ENCODE results near the gene FAM217B. TPM values are rescaled to one million over a fixed set of nuclear protein-coding genes. Genes with fewer than 3 reads are reported as not detected.

FAM217B gene
- total RNA-seq, 1 donor from 2014 or later = 20.6 TPM

DNA sequence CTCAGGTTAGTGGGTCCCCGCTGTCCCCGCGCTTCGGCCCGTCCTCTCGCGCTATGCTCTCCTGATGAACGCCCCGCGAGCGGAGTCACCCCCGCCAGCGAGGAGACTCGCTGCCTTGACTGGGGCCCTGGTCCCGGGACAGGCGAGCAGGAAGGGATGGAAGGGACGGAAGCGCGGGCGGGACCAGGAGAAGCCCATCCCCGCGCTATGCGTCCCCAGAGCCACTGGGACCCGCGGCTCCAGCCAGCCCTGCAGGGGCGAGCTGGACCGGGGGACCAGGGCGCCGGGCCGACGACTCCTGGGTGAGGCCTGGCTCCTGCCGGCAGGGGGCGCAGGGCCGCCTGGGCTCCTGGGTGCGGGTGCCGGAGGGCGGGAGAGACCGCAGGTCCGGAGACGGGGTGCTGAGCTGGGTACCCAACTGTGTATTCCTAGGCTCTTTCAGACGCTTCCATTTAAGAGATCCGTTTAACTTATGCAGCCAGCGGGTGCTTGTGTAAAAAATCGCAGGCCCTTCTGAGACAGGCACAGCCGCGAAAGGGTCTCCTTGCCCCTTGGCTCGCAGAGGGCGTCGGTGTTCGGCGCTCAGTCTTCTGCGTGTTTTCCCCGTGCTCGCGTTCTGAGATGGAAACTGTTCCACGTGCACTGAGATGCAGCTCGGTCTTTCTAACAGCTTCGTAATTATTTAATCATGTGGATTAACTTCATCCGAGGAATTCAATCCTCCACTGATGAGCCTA lies 6.2 kb upstream of the FAM217B start:
- Mint-ChIP-seq H3K4me3 (ENCODE audit: unreplicated experiment) (peak overlapping the region; percentile 76), H3K36me3 (ENCODE audit: low read depth, unreplicated experiment) (no peaks in the 10 kb centered on the region), H3K27me3 (ENCODE audit: low read depth, unreplicated experiment) (no peaks in the 10 kb centered on the region), H3K9me3 (ENCODE audit: unreplicated experiment) (no peaks in the 10 kb centered on the region), H3K27ac (ENCODE audit: unreplicated experiment) (no peak overlapping the region), H3K4me1 (ENCODE audit: low read depth, unreplicated experiment) (peaks cover 18% of the 10 kb centered on the region)
- Histone ChIP-seq H3K79me2 (ENCODE audit: insufficient read depth, low read length) (peaks cover 3% of the 10 kb centered on the region), H3K27ac (ENCODE audit: low read depth, low read length) (no peak overlapping the region), H3K4me3 (ENCODE audit: insufficient read depth, low read depth, low read length) (peak overlapping the region; percentile 62), H3K9ac (ENCODE audit: low read length) (peak overlapping the region; percentile 66), H3K9me3 (ENCODE audit: insufficient read depth, low read depth, low read length) (no peaks in the 10 kb centered on the region), H2AFZ (ENCODE audit: low read depth, low read length) (peak overlapping the region; percentile 98), H4K20me1 (ENCODE audit: insufficient read depth, low read length) (peaks cover 10% of the 10 kb centered on the region), H3K4me1 (ENCODE audit: insufficient read depth, low read length) (peaks cover 13% of the 10 kb centered on the region), H3K36me3 (ENCODE audit: insufficient read depth, low read length) (no peaks in the 10 kb centered on the region), H3K4me2 (ENCODE audit: low read length) (peak overlapping the region; percentile 96), H3K27me3 (ENCODE audit: insufficient read depth, low read length) (no peaks in the 10 kb centered on the region)
- FAIRE-seq (no peak), DNase-seq (ENCODE audit: low read depth) (peak; percentile 26)
- no peak for TF ChIP-seq EZH2 (IDR thresholded peaks at IDR 0.05; ENCODE audit: insufficient read depth, low read length)
- TF ChIP-seq, protein P1, sequence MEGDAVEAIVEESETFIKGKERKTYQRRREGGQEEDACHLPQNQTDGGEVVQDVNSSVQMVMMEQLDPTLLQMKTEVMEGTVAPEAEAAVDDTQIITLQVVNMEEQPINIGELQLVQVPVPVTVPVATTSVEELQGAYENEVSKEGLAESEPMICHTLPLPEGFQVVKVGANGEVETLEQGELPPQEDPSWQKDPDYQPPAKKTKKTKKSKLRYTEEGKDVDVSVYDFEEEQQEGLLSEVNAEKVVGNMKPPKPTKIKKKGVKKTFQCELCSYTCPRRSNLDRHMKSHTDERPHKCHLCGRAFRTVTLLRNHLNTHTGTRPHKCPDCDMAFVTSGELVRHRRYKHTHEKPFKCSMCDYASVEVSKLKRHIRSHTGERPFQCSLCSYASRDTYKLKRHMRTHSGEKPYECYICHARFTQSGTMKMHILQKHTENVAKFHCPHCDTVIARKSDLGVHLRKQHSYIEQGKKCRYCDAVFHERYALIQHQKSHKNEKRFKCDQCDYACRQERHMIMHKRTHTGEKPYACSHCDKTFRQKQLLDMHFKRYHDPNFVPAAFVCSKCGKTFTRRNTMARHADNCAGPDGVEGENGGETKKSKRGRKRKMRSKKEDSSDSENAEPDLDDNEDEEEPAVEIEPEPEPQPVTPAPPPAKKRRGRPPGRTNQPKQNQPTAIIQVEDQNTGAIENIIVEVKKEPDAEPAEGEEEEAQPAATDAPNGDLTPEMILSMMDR (IDR thresholded peaks at IDR 0.05; ENCODE audit: insufficient read depth, low read depth, low read length) = peak; percentile 56

DNA sequence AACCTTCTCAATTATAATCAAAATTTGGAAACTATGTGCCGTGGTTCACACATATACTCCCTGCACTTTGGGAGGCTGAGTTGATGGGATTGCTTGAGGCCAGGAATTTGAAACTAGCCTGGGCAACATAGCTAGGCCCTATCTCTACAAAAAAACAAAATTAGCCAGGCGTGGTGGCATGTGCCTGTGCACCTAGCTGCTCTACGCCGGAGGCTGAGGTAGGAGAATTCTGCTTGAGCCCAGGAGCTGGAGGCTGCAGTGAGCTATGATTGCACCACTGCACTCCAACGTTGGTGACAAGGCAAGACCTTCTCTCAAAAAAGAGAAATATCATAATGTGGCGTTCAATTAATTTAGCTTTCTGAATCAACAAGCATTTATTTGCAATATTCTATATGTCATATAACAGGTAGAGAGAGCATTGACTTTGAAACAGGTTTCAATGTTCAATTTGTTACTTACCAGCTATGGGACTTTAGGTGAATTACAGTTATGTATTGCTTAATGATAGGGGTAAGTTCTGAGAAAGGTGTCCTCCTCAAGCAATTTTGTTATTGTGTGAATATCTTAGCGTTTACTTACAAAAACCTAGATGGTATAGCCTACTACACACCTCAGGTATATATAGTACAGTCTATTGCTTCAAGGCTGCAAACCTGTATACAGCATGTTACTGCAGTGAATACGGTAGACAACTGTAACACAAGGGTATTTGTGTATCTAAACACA lies 4.6 kb upstream of the FAM217B start:
- peaks cover 18% of the 10 kb centered on the region for H3K4me1 ChIP-seq (ENCODE audit: insufficient read depth, low read length)
- no peaks in the 10 kb centered on the region for H3K36me3 Mint-ChIP-seq (ENCODE audit: low read depth, unreplicated experiment)
- H3K36me3 ChIP-seq (ENCODE audit: insufficient read depth, low read length) = no peaks in the 10 kb centered on the region
- H2AFZ ChIP-seq (ENCODE audit: low read depth, low read length) = no peak overlapping the region
- no peaks in the 10 kb centered on the region for H3K27me3 ChIP-seq (ENCODE audit: insufficient read depth, low read length)
- FAIRE-seq (no peak), DNase-seq (ENCODE audit: low read depth) (no peak)
- TF ChIP-seq, protein P1 (IDR thresholded peaks at IDR 0.05; ENCODE audit: insufficient read depth, low read depth, low read length) = no peak
- TF ChIP-seq EZH2 (IDR thresholded peaks at IDR 0.05; ENCODE audit: insufficient read depth, low read length) = no peak
- H4K20me1 ChIP-seq (ENCODE audit: insufficient read depth, low read length) = peaks cover 14% of the 10 kb centered on the region
- H3K79me2 ChIP-seq (ENCODE audit: insufficient read depth, low read length) = peaks cover 8% of the 10 kb centered on the region
- H3K4me1 Mint-ChIP-seq (ENCODE audit: low read depth, unreplicated experiment) = peaks cover 18% of the 10 kb centered on the region
- H3K4me2 ChIP-seq (ENCODE audit: low read length) = no peak overlapping the region
- no peak overlapping the region for H3K4me3 Mint-ChIP-seq (ENCODE audit: unreplicated experiment)
- no peaks in the 10 kb centered on the region for H3K9me3 Mint-ChIP-seq (ENCODE audit: unreplicated experiment)
- H3K4me3 ChIP-seq (ENCODE audit: insufficient read depth, low read depth, low read length) = no peak overlapping the region
- no peak overlapping the region for H3K9ac ChIP-seq (ENCODE audit: low read length)
- H3K27ac ChIP-seq (ENCODE audit: low read depth, low read length) = no peak overlapping the region
- no peaks in the 10 kb centered on the region for H3K9me3 ChIP-seq (ENCODE audit: insufficient read depth, low read depth, low read length)
- no peaks in the 10 kb centered on the region for H3K27me3 Mint-ChIP-seq (ENCODE audit: low read depth, unreplicated experiment)
- no peak overlapping the region for H3K27ac Mint-ChIP-seq (ENCODE audit: unreplicated experiment)

All from astrocyte (in vitro differentiated cells and primary cell).